ENCODE measurements around the gene PRPF38B.

PRPF38B gene

GRCh38 chr1:108691942-108692723 is at the start of gene PRPF38B:
Gene PRPF38B, plus strand, starts transcription at chr1:108692310. Its CDS starts 282 bp downstream, at chr1:108692592.
- no peaks in the 10 kb centered on the region for H3K9me3 ChIP-seq (ENCODE audit: control insufficient read depth, insufficient read depth, low read length)
- H3K9ac ChIP-seq (ENCODE audit: low read depth, low read length): peak within 1 kb of the TSS; percentile 99
- H3K36me3 ChIP-seq (ENCODE audit: insufficient read depth, low read length): peaks cover 15% of the 10 kb centered on the region
- no peaks in the 10 kb centered on the region; the same call in 1 of the 2 replicates for H3K4me1 ChIP-seq (ENCODE audit: insufficient read depth, low read length)

- Histone ChIP-seq H3K9me3 (ENCODE audit: control insufficient read depth, insufficient read depth, low read length) (no peaks in the 10 kb centered on the region), H3K36me3 (ENCODE audit: insufficient read depth, low read length) (no peaks in the 10 kb centered on the region), H3K9ac (ENCODE audit: low read depth, low read length) (no peak overlapping the region), H3K4me1 (ENCODE audit: insufficient read depth, low read length) (peaks cover 6% of the 10 kb centered on the region; the same call in 1 of the 2 replicates)
Observed at GRCh38 chr1:108643492-108644335, 48.4 kb upstream of the PRPF38B start.

GRCh38 chr1:108644984-108645383 is 47.1 kb upstream of the PRPF38B start:
- no peaks in the 10 kb centered on the region for H3K36me3 ChIP-seq (ENCODE audit: insufficient read depth, low read length)
- H3K4me1 ChIP-seq (ENCODE audit: insufficient read depth, low read length): peaks cover 6% of the 10 kb centered on the region; the same call in 1 of the 2 replicates
- H3K9ac ChIP-seq (ENCODE audit: low read depth, low read length): no peak overlapping the region
- H3K9me3 ChIP-seq (ENCODE audit: control insufficient read depth, insufficient read depth, low read length): no peaks in the 10 kb centered on the region

- Histone ChIP-seq H3K9ac (ENCODE audit: low read depth, low read length) (no peak overlapping the region), H3K4me1 (ENCODE audit: insufficient read depth, low read length) (peaks cover 6% of the 10 kb centered on the region; the same call in 1 of the 2 replicates), H3K36me3 (ENCODE audit: insufficient read depth, low read length) (no peaks in the 10 kb centered on the region), H3K9me3 (ENCODE audit: control insufficient read depth, insufficient read depth, low read length) (no peaks in the 10 kb centered on the region)
Observed at GRCh38 chr1:108645564-108646184, 46.4 kb upstream of the PRPF38B start.

- Histone ChIP-seq H3K36me3 (ENCODE audit: insufficient read depth, low read length) (no peaks in the 10 kb centered on the region), H3K4me1 (ENCODE audit: insufficient read depth, low read length) (peaks cover 6% of the 10 kb centered on the region; the same call in 1 of the 2 replicates), H3K9me3 (ENCODE audit: control insufficient read depth, insufficient read depth, low read length) (no peaks in the 10 kb centered on the region), H3K9ac (ENCODE audit: low read depth, low read length) (no peak overlapping the region)
Observed at GRCh38 chr1:108646265-108646647, 45.9 kb upstream of the PRPF38B start.

- Histone ChIP-seq H3K4me1 (ENCODE audit: insufficient read depth, low read length) (peaks cover 6% of the 10 kb centered on the region; the same call in 1 of the 2 replicates), H3K9ac (ENCODE audit: low read depth, low read length) (no peak overlapping the region), H3K36me3 (ENCODE audit: insufficient read depth, low read length) (no peaks in the 10 kb centered on the region), H3K9me3 (ENCODE audit: control insufficient read depth, insufficient read depth, low read length) (no peaks in the 10 kb centered on the region)
Observed at GRCh38 chr1:108646648-108647269, 45.4 kb upstream of the PRPF38B start.

- no peaks in the 10 kb centered on the region for H3K4me1 ChIP-seq (ENCODE audit: insufficient read depth, low read length)
- H3K36me3 ChIP-seq (ENCODE audit: insufficient read depth, low read length): peaks cover 4% of the 10 kb centered on the region; the same call in 1 of the 2 replicates
- H3K9ac ChIP-seq (ENCODE audit: low read depth, low read length): no peak overlapping the region
- H3K9me3 ChIP-seq (ENCODE audit: control insufficient read depth, insufficient read depth, low read length): no peaks in the 10 kb centered on the region
Observed at GRCh38 chr1:108653431-108654105, 38.5 kb upstream of the PRPF38B start.

- no peak overlapping the region for H3K9ac ChIP-seq (ENCODE audit: low read depth, low read length)
- no peaks in the 10 kb centered on the region for H3K9me3 ChIP-seq (ENCODE audit: control insufficient read depth, insufficient read depth, low read length)
- H3K36me3 ChIP-seq (ENCODE audit: insufficient read depth, low read length): peaks cover 4% of the 10 kb centered on the region; the same call in 1 of the 2 replicates
- H3K4me1 ChIP-seq (ENCODE audit: insufficient read depth, low read length): no peaks in the 10 kb centered on the region
Observed at GRCh38 chr1:108657356-108658080, 34.6 kb upstream of the PRPF38B start.

- no peaks in the 10 kb centered on the region for H3K9me3 ChIP-seq (ENCODE audit: control insufficient read depth, insufficient read depth, low read length)
- H3K4me1 ChIP-seq (ENCODE audit: insufficient read depth, low read length): no peaks in the 10 kb centered on the region
- peak within 1 kb of the TSS; percentile 78 for H3K9ac ChIP-seq (ENCODE audit: low read depth, low read length)
- H3K36me3 ChIP-seq (ENCODE audit: insufficient read depth, low read length): peaks cover under 1% of the 10 kb centered on the region; the same call in 1 of the 2 replicates
Observed at GRCh38 chr1:108661030-108661609, 31.0 kb upstream of the PRPF38B start, which contains the start of gene HENMT1. Gene HENMT1, minus strand, starts transcription at chr1:108661093. Its CDS starts 1,209 bp downstream, at chr1:108659884.

GRCh38 chr1:108663074-108663473 is 29.0 kb upstream of the PRPF38B start:
- Histone ChIP-seq H3K9ac (ENCODE audit: low read depth, low read length) (no peak overlapping the region), H3K9me3 (ENCODE audit: control insufficient read depth, insufficient read depth, low read length) (no peaks in the 10 kb centered on the region), H3K36me3 (ENCODE audit: insufficient read depth, low read length) (no peaks in the 10 kb centered on the region), H3K4me1 (ENCODE audit: insufficient read depth, low read length) (no peaks in the 10 kb centered on the region)

- no peaks in the 10 kb centered on the region for H3K4me1 ChIP-seq (ENCODE audit: insufficient read depth, low read length)
- H3K9ac ChIP-seq (ENCODE audit: low read depth, low read length): no peak overlapping the region
- H3K36me3 ChIP-seq (ENCODE audit: insufficient read depth, low read length): no peaks in the 10 kb centered on the region
- H3K9me3 ChIP-seq (ENCODE audit: control insufficient read depth, insufficient read depth, low read length): no peaks in the 10 kb centered on the region
Observed at GRCh38 chr1:108664481-108664880, 27.6 kb upstream of the PRPF38B start.

GRCh38 chr1:108665067-108665466 is 27.0 kb upstream of the PRPF38B start:
- Histone ChIP-seq H3K36me3 (ENCODE audit: insufficient read depth, low read length) (no peaks in the 10 kb centered on the region), H3K9me3 (ENCODE audit: control insufficient read depth, insufficient read depth, low read length) (no peaks in the 10 kb centered on the region), H3K9ac (ENCODE audit: low read depth, low read length) (no peak overlapping the region), H3K4me1 (ENCODE audit: insufficient read depth, low read length) (no peaks in the 10 kb centered on the region)

GRCh38 chr1:108665771-108666170 is 26.3 kb upstream of the PRPF38B start:
- H3K9ac ChIP-seq (ENCODE audit: low read depth, low read length): no peak overlapping the region
- no peaks in the 10 kb centered on the region for H3K4me1 ChIP-seq (ENCODE audit: insufficient read depth, low read length)
- no peaks in the 10 kb centered on the region for H3K36me3 ChIP-seq (ENCODE audit: insufficient read depth, low read length)
- H3K9me3 ChIP-seq (ENCODE audit: control insufficient read depth, insufficient read depth, low read length): no peaks in the 10 kb centered on the region
